ENCODE results near the gene RFXAP.

The RFXAP gene

GRCh38 chr13:36870050-36870692, 51.1 kb downstream of the RFXAP start:
- no peak for DNase-seq (ENCODE audit: low spot score)

- peak; percentile 69 for DNase-seq (ENCODE audit: low spot score)
These were observed 53.6 kb downstream of the RFXAP start for GRCh38 chr13:36872621-36873020.

DNA sequence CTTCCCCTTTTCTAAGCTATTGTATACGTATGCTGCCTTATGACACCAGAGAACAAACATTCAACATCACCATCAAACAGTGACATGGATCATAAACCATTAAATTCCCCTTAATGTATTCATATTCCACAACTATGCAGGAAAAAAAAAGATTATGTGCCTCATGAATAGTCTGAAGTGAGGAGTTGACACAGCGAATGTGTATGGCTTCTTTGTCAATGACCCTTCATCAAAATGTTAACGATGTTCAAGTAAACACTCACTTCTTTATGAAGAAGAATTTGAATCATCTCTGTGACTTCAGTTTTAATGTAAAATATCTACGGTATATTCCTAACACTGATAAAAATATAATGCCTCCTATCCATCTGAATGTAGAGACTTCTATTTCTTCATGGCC, 56.4 kb downstream of the RFXAP start:
- no peak for DNase-seq (ENCODE audit: low spot score)

DNA sequence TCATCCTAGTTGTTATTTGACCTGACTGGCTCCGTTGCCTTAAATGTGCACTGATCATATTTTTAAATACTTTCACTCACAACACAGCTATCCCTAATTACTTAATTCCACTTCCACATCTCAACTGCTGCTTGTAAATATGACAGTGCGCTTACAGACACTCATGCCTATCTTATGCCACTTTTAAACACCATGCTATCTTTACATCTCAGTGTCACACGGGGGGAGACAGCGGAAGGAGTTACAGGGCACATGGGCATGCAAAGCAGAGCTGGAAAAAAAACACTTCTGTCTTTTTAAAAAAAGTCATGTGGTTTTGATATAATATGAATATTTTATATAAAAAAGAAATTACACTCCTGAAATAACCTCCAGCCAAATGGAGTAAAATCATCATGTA, 56.9 kb downstream of the RFXAP start:
- DNase-seq (ENCODE audit: low spot score), result no peak

All from pons (tissue), 1 donor.